Measurements from ENCODE around the gene ZDHHC8.

GRCh38 chr22:20086101-20086599 lies 45.5 kb upstream of the ZDHHC8 start:
- no peak for TF ChIP-seq CTCF (IDR thresholded peaks at IDR 0.05)
- TF ChIP-seq EP300 (IDR thresholded peaks at IDR 0.05): no peak
